Hippocampal formation (tissue), 2 donors: ENCODE data around the gene SOWAHA.
"Not testable (repeated sequence)": the region's sequence is repeated elsewhere in the genome, so short reads cannot be mapped to it uniquely, and the experiment has no call there.

Source experiments
- DNase-seq, 2 donors: peaks; one replicate each; lab custom pipeline; 2025; lab: John Stamatoyannopoulos, UW

The SOWAHA gene

DNA sequence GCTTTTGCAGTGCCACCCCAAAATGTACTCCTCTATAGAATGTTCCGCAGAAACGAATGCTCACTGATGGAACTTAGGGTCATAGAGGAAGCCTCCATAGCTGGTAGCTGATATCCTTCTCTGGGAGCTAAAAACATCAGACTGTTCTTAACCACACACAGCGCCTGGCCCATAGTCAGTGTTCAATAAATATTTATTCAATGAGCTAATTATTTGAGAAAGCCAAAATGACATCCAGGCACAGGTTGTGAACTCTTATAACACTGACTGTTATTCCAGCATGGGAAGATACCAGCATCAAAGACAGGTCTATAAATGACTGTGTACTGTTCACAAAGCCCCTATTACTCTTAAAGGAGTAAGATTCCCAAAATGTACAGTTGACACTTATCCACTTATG lies 40.2 kb downstream of the SOWAHA start:
- DNase-seq, result no peak

DNA sequence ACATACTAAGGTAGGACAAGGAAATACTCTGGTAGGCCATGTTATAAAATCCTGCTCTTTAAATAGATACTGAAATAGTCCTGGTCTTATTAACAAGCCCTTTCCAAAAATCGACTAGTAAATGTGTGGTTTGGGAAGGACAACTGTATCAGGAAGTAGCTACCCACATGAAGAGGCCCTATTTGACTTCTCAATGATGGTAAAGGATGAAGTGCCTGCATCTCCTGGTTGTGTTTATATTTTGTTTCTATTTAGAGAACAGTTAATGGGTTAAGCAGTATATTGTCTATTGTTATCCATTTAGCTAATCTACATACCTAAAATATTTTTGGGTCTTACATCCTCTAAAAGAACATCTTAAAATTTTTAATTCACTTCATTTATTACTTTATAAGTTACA lies 40.7 kb downstream of the SOWAHA start:
- no peak for DNase-seq

DNA sequence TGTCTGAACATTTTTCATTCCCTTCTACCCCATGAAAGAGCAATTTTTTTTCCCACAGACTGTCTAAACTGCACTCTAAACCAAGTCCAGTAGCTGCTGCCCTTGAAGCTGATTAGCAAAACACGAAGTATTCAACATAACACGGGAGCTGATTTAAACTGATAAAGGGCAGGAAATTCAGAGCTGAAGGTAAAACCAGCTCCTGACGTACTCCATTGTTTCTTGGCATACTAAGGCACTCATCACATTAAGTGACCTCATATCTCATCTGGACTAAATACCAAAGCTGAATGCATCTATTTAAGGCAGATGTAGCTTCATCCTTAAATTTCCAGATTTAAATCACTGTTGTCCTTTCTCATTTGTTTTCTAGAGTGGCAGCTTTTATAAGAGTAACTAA lies 41.2 kb downstream of the SOWAHA start:
- DNase-seq, result no peak

DNA sequence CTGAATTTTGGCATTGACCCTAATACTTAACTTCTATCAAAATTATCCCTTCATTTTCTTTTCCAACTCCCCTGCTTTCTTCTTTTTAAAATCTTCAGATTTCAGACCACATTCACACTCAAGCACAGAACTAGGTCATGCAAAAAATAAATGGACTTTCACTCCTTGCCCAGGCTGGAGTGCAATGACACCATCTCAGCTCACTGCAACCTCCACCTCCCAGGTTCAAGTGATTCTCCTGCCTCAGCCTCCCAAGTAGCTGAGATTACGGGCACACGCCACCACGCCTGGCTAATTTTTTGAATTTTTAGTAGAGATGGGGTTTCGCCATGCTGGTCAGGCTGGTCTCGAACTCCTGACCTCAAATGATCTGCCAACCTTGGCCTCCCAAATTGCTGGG lies 41.9 kb downstream of the SOWAHA start:
- not testable (repeated sequence) for DNase-seq

DNA sequence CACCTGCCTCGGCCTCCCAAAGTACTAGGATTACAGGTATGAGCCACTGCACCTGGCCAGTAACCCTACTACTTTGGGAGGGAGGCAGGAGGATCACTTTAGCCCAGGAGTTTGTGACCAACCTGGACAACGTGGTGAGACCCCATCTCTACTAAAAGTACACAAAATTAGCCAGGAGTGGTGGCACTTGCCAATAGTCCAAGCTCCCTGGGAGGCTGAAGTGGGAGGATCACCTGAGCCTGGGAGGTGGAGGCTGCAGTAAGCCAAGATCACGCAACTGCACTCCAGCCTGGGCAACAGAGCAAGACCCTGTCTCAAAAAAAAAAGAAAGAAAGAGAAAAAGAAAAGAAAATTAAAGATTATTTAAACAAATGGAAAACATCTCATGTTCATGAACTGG lies 42.9 kb downstream of the SOWAHA start:
- DNase-seq, result no peak

DNA sequence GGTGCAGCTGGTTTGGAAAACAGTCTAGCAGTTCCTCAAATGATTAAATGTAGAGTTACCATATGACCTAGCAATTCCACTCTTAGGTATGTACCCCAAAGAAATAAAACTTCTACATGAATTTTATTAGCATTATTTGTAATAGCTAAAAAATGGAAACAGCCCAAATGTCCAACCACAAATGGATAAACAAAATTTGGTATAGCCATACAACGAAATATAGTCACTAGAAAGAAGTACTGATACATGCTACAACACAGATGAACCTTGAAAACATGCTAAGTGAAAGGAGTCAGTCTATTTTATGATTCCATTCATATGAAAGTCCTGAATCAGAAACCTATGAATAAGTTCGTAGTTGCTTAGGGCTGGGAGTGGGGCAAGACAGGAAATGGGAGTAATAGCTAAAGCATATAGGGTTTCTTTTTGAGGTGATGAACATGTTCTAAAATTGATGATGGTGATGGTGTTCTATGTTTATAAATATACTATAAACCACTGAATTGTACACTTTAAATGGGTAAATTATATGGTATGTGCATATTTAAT lies 46.9 kb downstream of the SOWAHA start:
- no peak for DNase-seq

DNA sequence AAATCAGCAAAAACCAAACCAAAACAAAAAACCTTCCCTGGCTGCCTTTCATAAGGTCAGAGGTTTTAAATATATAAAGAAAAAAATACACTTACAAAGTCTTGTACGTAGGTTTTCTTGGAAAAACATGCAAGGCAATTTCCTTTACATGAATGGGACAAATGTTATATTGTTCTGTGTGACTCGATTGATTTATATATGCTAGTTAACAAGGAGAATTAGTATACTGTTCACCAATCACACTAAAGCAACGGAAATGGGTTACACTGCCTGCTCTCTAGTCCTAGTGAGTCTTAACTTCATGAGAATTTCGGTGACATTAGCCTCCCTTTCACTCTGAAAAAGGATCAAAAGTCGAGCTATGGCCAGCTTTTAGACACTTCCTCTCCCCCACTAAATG lies 47.6 kb downstream of the SOWAHA start:
- no peak for DNase-seq

DNA sequence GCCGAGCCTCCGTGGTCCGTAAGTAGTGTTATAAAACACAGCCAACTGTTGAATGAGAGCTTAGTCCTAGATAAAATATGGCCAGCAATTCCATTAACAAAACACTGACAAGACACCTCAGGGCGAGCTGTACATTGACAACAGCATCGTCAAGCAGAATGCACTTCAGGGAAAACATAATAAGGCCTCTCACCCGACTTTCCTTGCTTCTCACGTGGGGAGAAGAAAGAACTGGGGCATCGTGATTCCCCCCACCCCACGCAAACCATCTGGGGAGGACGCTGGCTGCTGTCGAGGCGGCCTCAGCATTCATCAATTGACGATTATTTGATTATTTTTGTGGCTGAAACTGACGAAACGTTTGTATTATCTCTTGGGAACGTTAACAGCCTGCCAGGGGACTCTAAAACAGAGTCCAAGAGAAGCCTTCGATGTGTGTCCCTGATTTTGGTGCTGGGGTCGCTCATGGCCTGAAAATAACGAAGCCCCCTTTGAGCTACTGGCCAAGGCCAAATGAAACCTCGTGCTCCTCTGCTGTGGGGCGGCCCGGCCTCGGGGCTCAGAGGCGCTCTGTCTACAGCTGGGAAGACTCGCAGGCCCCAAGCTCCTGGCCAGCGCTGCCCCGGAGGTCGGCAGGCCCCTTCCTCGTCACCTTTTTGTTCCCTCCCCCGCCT lies 52.7 kb downstream of the SOWAHA start:
- peak in 1 of 2 donors; percentile 35 for DNase-seq
